MM.1S (cell line): ENCODE measurements around the gene RNASE1.
"Not testable (repeated sequence)": the region's sequence is repeated elsewhere in the genome, so short reads cannot be mapped to it uniquely, and the experiment has no call there.

Source experiments
- DNase-seq: peaks from one replicate; pipeline ENCODE4 v3.0.0-alpha.2; 2015
- H2AFZ ChIP-seq: fragments of 300-600 bp; sonication (generic); 2 replicates; pipeline ENCODE4 v1.6.0; 2016; ENCODE audit warnings: antibody characterized with exemption, low read length
- H3F3A ChIP-seq: fragments of 300-600 bp; sonication (generic); 2 replicates; pipeline ENCODE4 v1.6.1; 2016; ENCODE audit warnings: mild to moderate bottlenecking, antibody characterized with exemption, low read length, moderate library complexity, mixed read lengths; ENCODE audit not compliant: insufficient read depth
- H3K27ac ChIP-seq: fragments of 300-600 bp; sonication (generic); 2 replicates; pipeline ENCODE4 v1.5.1; 2016; ENCODE audit warnings: mild to moderate bottlenecking, low read length
- H3K27me3 ChIP-seq: fragments of 300-600 bp; sonication (generic); replicated peaks from 2 replicates; pipeline ENCODE4 v1.6.0; 2016; ENCODE audit warnings: low read length; ENCODE audit not compliant: insufficient read depth
- H3K36me3 ChIP-seq: fragments of 300-600 bp; sonication (generic); replicated peaks from 2 replicates; pipeline ENCODE4 v1.6.1; 2016; ENCODE audit warnings: mild to moderate bottlenecking, low read length, mixed read lengths; ENCODE audit not compliant: insufficient read depth
- H3K4me1 ChIP-seq: fragments of 300-600 bp; sonication (generic); 2 replicates; pipeline ENCODE4 v1.6.1; 2016; ENCODE audit warnings: low read length, mixed read lengths
- H3K4me2 ChIP-seq: fragments of 300-600 bp; sonication (generic); 2 replicates; pipeline ENCODE4 v1.6.0; 2016; ENCODE audit warnings: low read depth, low read length
- H3K4me3 ChIP-seq: fragments of 300-600 bp; sonication (generic); 2 replicates; pipeline ENCODE4 v1.5.1; 2016; ENCODE audit warnings: low read length, mixed read lengths
- H3K79me2 ChIP-seq: fragments of 300-600 bp; sonication (generic); 2 replicates; pipeline ENCODE4 v1.6.1; 2016; ENCODE audit warnings: mixed run types, low read length, mixed read lengths
- H3K9ac ChIP-seq: fragments of 300-600 bp; sonication (generic); 2 replicates; pipeline ENCODE4 v1.6.1; 2016; ENCODE audit warnings: low read length, mixed read lengths
- H3K9me2 ChIP-seq: fragments of 300-600 bp; sonication (generic); replicated peaks from 2 replicates; pipeline ENCODE4 v1.6.1; 2016; ENCODE audit warnings: mild to moderate bottlenecking, low read length, mixed read lengths; ENCODE audit not compliant: insufficient read depth
- H3K9me3 ChIP-seq: fragments of 300-600 bp; sonication (generic); replicated peaks from 2 replicates; pipeline ENCODE4 v1.6.1; 2016; ENCODE audit warnings: mild to moderate bottlenecking, low read length, mixed read lengths; ENCODE audit not compliant: insufficient read depth
- H4K20me1 ChIP-seq: fragments of 300-600 bp; sonication (generic); 2 replicates; pipeline ENCODE4 v1.6.1; 2016; ENCODE audit warnings: mild to moderate bottlenecking, low read length, moderate library complexity, mixed read lengths; ENCODE audit not compliant: insufficient read depth
- CTCF ChIP-seq: fragments of 300-600 bp; sonication (generic); IDR thresholded peaks from 2 replicates; pipeline ENCODE4 v1.5.1; 2016; ENCODE audit warnings: antibody characterized with exemption, low read length, mixed read lengths
- EZH2 ChIP-seq: fragments of 300-600 bp; sonication (generic); optimal IDR thresholded peaks from 2 replicates; pipeline ENCODE3; 2017; ENCODE audit warnings: low read depth, mild to moderate bottlenecking, antibody characterized with exemption, low read length, mixed read lengths
- EZH2phosphoT487 ChIP-seq: fragments of 300-600 bp; sonication (generic); IDR thresholded peaks from 2 replicates; pipeline ENCODE4 v1.6.1; 2018; ENCODE audit warnings: antibody characterized with exemption, low read length

RNASE1 gene

GRCh38 chr14:20836668-20837338 lies 34.2 kb upstream of the RNASE1 start:
- Histone ChIP-seq H3K27ac (no peak overlapping the region), H3K36me3 (no peaks in the 10 kb centered on the region), H4K20me1 (no peaks in the 10 kb centered on the region), H3K4me1 (no peaks in the 10 kb centered on the region), H3K9me2 (no peaks in the 10 kb centered on the region), H3K79me2 (no peaks in the 10 kb centered on the region), H2AFZ (no peak overlapping the region), H3F3A (no peaks in the 10 kb centered on the region), H3K27me3 (no peaks in the 10 kb centered on the region), H3K4me2 (no peak overlapping the region), H3K4me3 (no peak overlapping the region), H3K9ac (no peak overlapping the region), H3K9me3 (no peaks in the 10 kb centered on the region)
- DNase-seq = no peak
- TF ChIP-seq EZH2 (no peak), EZH2phosphoT487 (no peak)

- no peak overlapping the region for H3K9ac ChIP-seq
- no peaks in the 10 kb centered on the region for H3K36me3 ChIP-seq
- no peaks in the 10 kb centered on the region for H3K27me3 ChIP-seq
- no peaks in the 10 kb centered on the region for H3F3A ChIP-seq
- no peak for DNase-seq
- H3K4me3 ChIP-seq = no peak overlapping the region
- H3K9me3 ChIP-seq = no peaks in the 10 kb centered on the region
- H3K9me2 ChIP-seq = no peaks in the 10 kb centered on the region
- H4K20me1 ChIP-seq = no peaks in the 10 kb centered on the region
- no peak for TF ChIP-seq EZH2phosphoT487
- TF ChIP-seq CTCF = no peak
- no peak for TF ChIP-seq EZH2
- H3K4me1 ChIP-seq = no peaks in the 10 kb centered on the region
- H3K79me2 ChIP-seq = no peaks in the 10 kb centered on the region
- no peak overlapping the region for H2AFZ ChIP-seq
- no peak overlapping the region for H3K4me2 ChIP-seq
- no peak overlapping the region for H3K27ac ChIP-seq
These were observed 32.3 kb upstream of the RNASE1 start for GRCh38 chr14:20834899-20835298.

GRCh38 chr14:20830831-20831230 lies 28.2 kb upstream of the RNASE1 start:
- Histone ChIP-seq H3K36me3 (no peaks in the 10 kb centered on the region), H2AFZ (no peak overlapping the region), H3K79me2 (no peaks in the 10 kb centered on the region), H3K9me3 (no peaks in the 10 kb centered on the region), H3K9ac (no peak overlapping the region), H3K4me1 (no peaks in the 10 kb centered on the region), H3K4me3 (no peak overlapping the region), H3K9me2 (no peaks in the 10 kb centered on the region), H3F3A (no peaks in the 10 kb centered on the region), H3K4me2 (no peak overlapping the region), H3K27me3 (no peaks in the 10 kb centered on the region), H3K27ac (no peak overlapping the region), H4K20me1 (no peaks in the 10 kb centered on the region)
- TF ChIP-seq EZH2phosphoT487 (no peak), EZH2 (no peak), CTCF (no peak)
- no peak for DNase-seq

GRCh38 chr14:20828024-20828694 lies 25.5 kb upstream of the RNASE1 start:
- DNase-seq, H3K79me2 ChIP-seq, H3K36me3 ChIP-seq, H3K9ac ChIP-seq, H3K4me1 ChIP-seq, H2AFZ ChIP-seq, H3F3A ChIP-seq, H3K4me3 ChIP-seq, H3K27ac ChIP-seq, H3K9me2 ChIP-seq, H3K9me3 ChIP-seq, H3K4me2 ChIP-seq, H4K20me1 ChIP-seq, H3K27me3 ChIP-seq: not testable (repeated sequence)
